Brain microvascular endothelial cell (primary cell): Measurements from ENCODE around the gene MPC2.

Source experiments
- DNase-seq: peaks from one replicate; pipeline ENCODE4 v3.0.0-alpha.2; 2020
- H3K27ac ChIP-seq: fragments of 250-450 bp; sonication (Bioruptor Pico); 2 replicates; pipeline ENCODE4 v1.5.1; 2020; ENCODE audit warnings: mild to moderate bottlenecking, moderate library complexity
- H3K27me3 ChIP-seq: fragments of 250-450 bp; sonication (Bioruptor Pico); replicated peaks from 2 replicates; pipeline ENCODE4 v1.5.1; 2020; ENCODE audit warnings: mild to moderate bottlenecking
- H3K36me3 ChIP-seq: fragments of 250-450 bp; sonication (Bioruptor Pico); replicated peaks from 2 replicates; pipeline ENCODE4 v1.5.1; 2020; ENCODE audit warnings: mild to moderate bottlenecking
- H3K4me3 ChIP-seq: 2 replicates; pipeline ENCODE4 v1.5.1; 2011; ENCODE audit warnings: low read depth, mild to moderate bottlenecking, control low read depth, low read length, moderate library complexity
- in situ Hi-C: cut with HindIII; loops from 2 replicates; pipeline ENCODE4 v1.10.0; 2017; ENCODE audit warnings: low sequenced_read_pairs, low pct_ligation_motif_present
- TF ChIP-seq, protein P1 (sequence below): IDR thresholded peaks from 2 replicates; pipeline ENCODE4 v1.5.1; 2011; ENCODE audit warnings: low read depth, mild to moderate bottlenecking, moderate library complexity, low read length, control low read depth, inconsistent platforms; ENCODE audit errors: missing control alignments

MPC2 gene

DNA sequence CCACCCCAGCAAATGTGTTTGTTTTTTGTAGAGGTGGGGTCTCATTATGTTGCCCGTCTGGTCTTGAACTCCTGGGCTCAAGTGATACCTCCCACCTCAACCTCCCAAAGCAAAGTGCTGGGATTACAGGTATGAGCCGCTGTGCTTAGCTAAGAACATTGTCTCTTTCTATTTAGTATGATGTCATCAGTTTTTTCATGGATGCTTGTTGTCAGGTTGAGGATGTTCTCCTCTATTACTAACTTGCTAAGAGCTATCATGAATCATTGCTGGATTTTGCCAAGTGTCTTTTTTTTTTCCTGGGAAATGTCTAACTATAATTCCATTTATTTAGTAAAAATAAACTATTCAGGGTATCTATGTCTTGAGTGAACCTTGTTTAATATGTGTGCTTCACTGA, 19.0 kb upstream of the MPC2 start:
- H3K4me3 ChIP-seq, result no peak overlapping the region
- H3K27me3 ChIP-seq, result no peaks in the 10 kb centered on the region
- H3K36me3 ChIP-seq, result peaks cover 11% of the 10 kb centered on the region
- TF ChIP-seq, protein P1, sequence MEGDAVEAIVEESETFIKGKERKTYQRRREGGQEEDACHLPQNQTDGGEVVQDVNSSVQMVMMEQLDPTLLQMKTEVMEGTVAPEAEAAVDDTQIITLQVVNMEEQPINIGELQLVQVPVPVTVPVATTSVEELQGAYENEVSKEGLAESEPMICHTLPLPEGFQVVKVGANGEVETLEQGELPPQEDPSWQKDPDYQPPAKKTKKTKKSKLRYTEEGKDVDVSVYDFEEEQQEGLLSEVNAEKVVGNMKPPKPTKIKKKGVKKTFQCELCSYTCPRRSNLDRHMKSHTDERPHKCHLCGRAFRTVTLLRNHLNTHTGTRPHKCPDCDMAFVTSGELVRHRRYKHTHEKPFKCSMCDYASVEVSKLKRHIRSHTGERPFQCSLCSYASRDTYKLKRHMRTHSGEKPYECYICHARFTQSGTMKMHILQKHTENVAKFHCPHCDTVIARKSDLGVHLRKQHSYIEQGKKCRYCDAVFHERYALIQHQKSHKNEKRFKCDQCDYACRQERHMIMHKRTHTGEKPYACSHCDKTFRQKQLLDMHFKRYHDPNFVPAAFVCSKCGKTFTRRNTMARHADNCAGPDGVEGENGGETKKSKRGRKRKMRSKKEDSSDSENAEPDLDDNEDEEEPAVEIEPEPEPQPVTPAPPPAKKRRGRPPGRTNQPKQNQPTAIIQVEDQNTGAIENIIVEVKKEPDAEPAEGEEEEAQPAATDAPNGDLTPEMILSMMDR, result no peak
- in situ Hi-C loops, result no loop called here
- no peak for DNase-seq
- no peak overlapping the region for H3K27ac ChIP-seq

DNA sequence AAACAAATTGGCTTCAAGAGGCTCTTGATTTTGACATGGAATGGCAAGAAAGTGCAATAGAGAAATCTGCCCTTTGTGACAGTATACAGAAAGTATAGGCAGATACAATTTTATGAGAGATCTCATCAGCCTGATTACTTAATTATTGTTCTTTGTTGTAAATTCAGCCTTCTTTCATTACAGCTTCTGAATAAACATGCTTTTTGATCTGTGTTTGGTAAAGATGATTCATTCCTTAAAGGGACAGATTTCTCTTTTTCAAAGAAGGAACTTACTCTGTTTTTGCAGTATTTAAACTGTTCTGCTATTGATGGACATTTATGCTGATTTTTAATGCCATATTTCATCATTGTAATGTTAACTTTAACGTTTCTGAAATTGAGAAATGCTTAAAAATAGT, 13.7 kb upstream of the MPC2 start:
- Histone ChIP-seq H3K27me3 (no peaks in the 10 kb centered on the region), H3K4me3 (no peak overlapping the region), H3K27ac (no peak overlapping the region), H3K36me3 (peaks cover 11% of the 10 kb centered on the region)
- in situ Hi-C loops, result no loop called here
- TF ChIP-seq, protein P1, result no peak
- DNase-seq, result no peak

DNA sequence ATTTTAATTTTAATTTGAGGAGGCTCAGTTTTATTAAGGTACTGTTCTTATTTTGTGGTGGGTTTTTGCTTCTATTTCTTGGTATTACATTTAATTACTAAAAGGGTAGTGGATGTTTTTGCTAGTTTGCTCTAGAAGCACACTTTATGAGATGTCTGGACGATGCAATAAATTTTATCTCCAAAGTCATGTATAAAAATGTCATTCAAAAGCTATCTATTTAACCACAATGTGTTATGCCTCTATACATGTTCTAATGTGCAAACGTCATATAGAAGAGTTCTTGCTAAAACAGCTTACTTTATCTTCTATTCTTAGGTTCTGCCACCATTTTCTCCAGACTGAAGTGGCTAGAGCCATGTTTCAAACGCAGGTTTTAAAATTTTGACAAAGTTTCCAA, 12.9 kb upstream of the MPC2 start:
- in situ Hi-C loops, result no loop called here
- Histone ChIP-seq H3K4me3 (no peak overlapping the region), H3K27ac (no peak overlapping the region), H3K27me3 (no peaks in the 10 kb centered on the region), H3K36me3 (peaks cover 11% of the 10 kb centered on the region)
- TF ChIP-seq, protein P1, result no peak
- no peak for DNase-seq

DNA sequence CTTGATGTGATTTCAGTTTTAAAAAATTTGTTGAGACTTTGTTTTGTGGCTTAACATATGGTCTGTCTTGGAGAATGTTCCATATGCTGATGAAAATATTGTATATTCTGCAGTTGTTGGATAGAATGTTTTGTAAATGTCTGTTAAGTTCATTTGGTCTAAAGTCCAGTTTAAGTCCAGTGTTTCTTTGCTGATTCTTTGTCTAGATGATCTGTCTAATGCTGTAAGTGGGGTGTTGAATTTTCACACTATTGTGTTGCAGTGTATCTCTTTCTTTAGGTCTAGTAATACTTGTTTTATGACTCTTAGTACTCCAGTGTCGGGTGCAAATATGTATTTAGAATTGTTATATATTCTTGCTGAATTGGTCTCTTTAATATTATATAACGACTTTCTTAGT, 10.9 kb upstream of the MPC2 start:
- DNase-seq, result no peak
- TF ChIP-seq, protein P1, result no peak
- peaks cover 6% of the 10 kb centered on the region for H3K36me3 ChIP-seq
- no peak overlapping the region for H3K4me3 ChIP-seq
- in situ Hi-C loops, result no loop called here
- H3K27me3 ChIP-seq, result no peaks in the 10 kb centered on the region
- H3K27ac ChIP-seq, result no peak overlapping the region

DNA sequence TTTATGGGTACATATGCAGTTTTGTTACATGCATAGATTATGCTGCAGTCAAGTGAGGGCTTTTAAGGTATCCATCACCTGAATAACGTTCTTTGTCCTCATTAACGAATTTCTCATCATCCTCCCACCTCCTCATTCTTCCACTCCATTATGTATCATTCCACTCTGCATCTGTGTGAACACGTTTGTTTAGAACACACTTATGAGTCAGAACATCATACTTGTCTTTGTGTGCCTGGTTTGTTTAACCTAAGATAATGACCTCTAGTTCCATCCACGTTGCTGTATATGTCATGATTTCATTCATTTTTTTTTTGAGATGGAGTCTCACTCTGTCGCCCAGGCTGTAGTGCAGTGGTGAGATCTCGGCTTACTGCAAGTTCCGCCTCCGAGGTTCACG, 6.7 kb upstream of the MPC2 start:
- in situ Hi-C loops, result no loop called here
- H3K27me3 ChIP-seq, result no peaks in the 10 kb centered on the region
- H3K4me3 ChIP-seq, result no peak overlapping the region

DNA sequence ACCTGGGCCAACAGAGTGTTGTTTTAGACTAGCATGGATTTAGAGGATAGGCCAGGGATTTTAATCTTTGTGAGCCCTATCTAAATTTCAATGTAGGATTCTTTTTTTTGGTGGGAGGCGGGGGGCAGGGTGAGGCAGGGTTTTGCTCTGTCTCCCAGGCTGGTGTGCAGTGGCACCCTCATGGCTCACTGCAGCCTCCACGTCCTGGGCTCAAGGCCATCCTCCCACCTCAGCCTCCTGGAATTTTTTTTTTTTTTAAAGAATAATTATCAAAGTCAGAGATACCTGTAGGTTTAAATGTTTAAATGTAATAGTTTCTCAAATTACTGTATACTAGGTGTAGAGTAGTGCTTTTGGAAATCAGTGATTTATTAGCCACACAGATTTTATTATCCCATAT, 3.4 kb upstream of the MPC2 start:
- no peak overlapping the region for H3K4me3 ChIP-seq
- H3K27ac ChIP-seq, result no peak overlapping the region
- in situ Hi-C loops, result no loop called here

More for the DNA sequence above, 6.7 kb upstream of the MPC2 start:
- TF ChIP-seq, protein P1, result no peak
- no peak overlapping the region for H3K27ac ChIP-seq
- no peak for DNase-seq
- no peaks in the 10 kb centered on the region for H3K36me3 ChIP-seq

More for the DNA sequence above, 3.4 kb upstream of the MPC2 start:
- Histone ChIP-seq H3K36me3 (no peaks in the 10 kb centered on the region), H3K27me3 (no peaks in the 10 kb centered on the region)
- TF ChIP-seq, protein P1, result no peak
- no peak for DNase-seq
